Endodermal cell (in vitro differentiated cells): Measurements from ENCODE around the gene OPALIN. TPM values are rescaled to one million over a fixed set of nuclear protein-coding genes. Genes with fewer than 3 reads are reported as not detected.

Experiments used
- DNase-seq: peaks from one replicate; pipeline ENCODE4 v3.0.0-alpha.2; 2017
- H3K27ac ChIP-seq: 2 replicates; pipeline ENCODE4 v1.5.1; 2013; ENCODE audit warnings: mild to moderate bottlenecking, low read depth, low read length, moderate library complexity
- H3K27me3 ChIP-seq: 2 replicates; pipeline ENCODE4 v1.6.1; 2013; ENCODE audit warnings: mild to moderate bottlenecking, low read length, moderate library complexity; ENCODE audit not compliant: insufficient read depth, control insufficient read depth, poor library complexity, severe bottlenecking
- H3K36me3 ChIP-seq: 2 replicates; pipeline ENCODE4 v1.7.0; 2013; ENCODE audit warnings: mild to moderate bottlenecking, low read length, moderate library complexity; ENCODE audit not compliant: control insufficient read depth, insufficient read depth
- H3K4me1 ChIP-seq: one replicate; pipeline ENCODE4 v1.7.0; 2013; ENCODE audit warnings: low read length; ENCODE audit not compliant: control insufficient read depth, insufficient read depth
- H3K4me3 ChIP-seq: 2 replicates; pipeline ENCODE4 v1.5.1; 2013; ENCODE audit warnings: mild to moderate bottlenecking, low read length, moderate library complexity
- H3K9ac ChIP-seq: 2 replicates; pipeline ENCODE4 v1.6.1; 2013; ENCODE audit warnings: mild to moderate bottlenecking, low read length, moderate library complexity; ENCODE audit not compliant: poor library complexity, severe bottlenecking; ENCODE audit errors: extremely low read depth
- H3K9me3 ChIP-seq: 2 replicates; pipeline ENCODE4 v1.6.1; 2013; ENCODE audit warnings: mild to moderate bottlenecking, low read length, moderate library complexity; ENCODE audit not compliant: control insufficient read depth
- H3K27ac Mint-ChIP-seq: 2 replicates; pipeline ENCODE4 v1.8.0; 2020; ENCODE audit warnings: mixed read lengths
- H3K27me3 Mint-ChIP-seq: 2 replicates; pipeline ENCODE4 v1.8.0; 2021; ENCODE audit warnings: mild to moderate bottlenecking, mixed read lengths; ENCODE audit not compliant: insufficient read depth
- H3K36me3 Mint-ChIP-seq: 2 replicates; pipeline ENCODE4 v1.8.0; 2020; ENCODE audit warnings: low read depth, mixed read lengths
- H3K4me1 Mint-ChIP-seq: 2 replicates; pipeline ENCODE4 v1.8.0; 2020; ENCODE audit warnings: mixed read lengths
- H3K4me3 Mint-ChIP-seq: 2 replicates; pipeline ENCODE4 v1.8.0; 2020; ENCODE audit warnings: mild to moderate bottlenecking, moderate library complexity, mixed read lengths
- H3K9me3 Mint-ChIP-seq: 2 replicates; pipeline ENCODE4 v1.8.0; 2020; ENCODE audit warnings: mild to moderate bottlenecking, mixed read lengths
- CTCF ChIP-seq: fragments of 200-600 bp; sonication (generic); conservative IDR thresholded peaks from 2 replicates; pipeline ENCODE4 v1.5.0; 2021; ENCODE audit warnings: antibody characterized with exemption, mild to moderate bottlenecking
- WGBS, 2 experiments: methylation state at CpG; one replicate each; pipeline versions ENCODE4 v1.1.5 to v1.1.7; 2013; ENCODE audit warnings: missing lambda C conversion rate in 2 of 2, mixed read lengths in 1 of 2; ENCODE audit not compliant: insufficient coverage in 1 of 2, insufficient read length in 1 of 2; 5-methylcytosine and 5-hydroxymethylcytosine counted together
- total RNA-seq, 2 donors: library from RNA; stranded (reverse); fragmentation: NEBNext Ultra II Directional in 1 of 2; extraction: Animal tissue kit (Norgen Biotek cat#: 25700) in 1 of 2; gene quantifications; 2 replicates in 1 of 2; 3 replicates in 1 of 2; pipeline ENCODE4 v1.2.1, GENCODE V29; 2021

Gene OPALIN
- total RNA-seq, 2 donors from 2014 or later = not detected

- 94 to 100% methylated on average over 1 to 2 of the region's 2 CpGs for whole genome bisulfite sequencing, 2 experiments
- no peak for DNase-seq
- no peak for TF ChIP-seq CTCF
- H3K36me3 Mint-ChIP-seq = no peaks in the 10 kb centered on the region
- H3K27me3 Mint-ChIP-seq = no peaks in the 10 kb centered on the region
- H3K9ac ChIP-seq = no peak overlapping the region
- H3K4me1 Mint-ChIP-seq = peaks cover 16% of the 10 kb centered on the region
- no peaks in the 10 kb centered on the region for H3K9me3 ChIP-seq
- H3K4me3 ChIP-seq = no peak overlapping the region
- H3K4me3 Mint-ChIP-seq = no peak overlapping the region
- no peaks in the 10 kb centered on the region for H3K9me3 Mint-ChIP-seq
- H3K36me3 ChIP-seq = no peaks in the 10 kb centered on the region
- no peak overlapping the region for H3K27ac ChIP-seq
- no peaks in the 10 kb centered on the region for H3K4me1 ChIP-seq
- no peak overlapping the region for H3K27ac Mint-ChIP-seq
- H3K27me3 ChIP-seq = peaks cover 14% of the 10 kb centered on the region
Observed at GRCh38 chr10:96297486-96297885, 61.3 kb downstream of the OPALIN start.

- Mint-ChIP-seq H3K27ac (no peak overlapping the region), H3K9me3 (no peaks in the 10 kb centered on the region), H3K36me3 (no peaks in the 10 kb centered on the region), H3K27me3 (no peaks in the 10 kb centered on the region), H3K4me1 (peaks cover 3% of the 10 kb centered on the region), H3K4me3 (no peak overlapping the region)
- Histone ChIP-seq H3K9ac (no peak overlapping the region), H3K36me3 (no peaks in the 10 kb centered on the region), H3K27me3 (peaks cover 14% of the 10 kb centered on the region), H3K9me3 (no peaks in the 10 kb centered on the region), H3K4me3 (no peak overlapping the region), H3K4me1 (no peaks in the 10 kb centered on the region), H3K27ac (no peak overlapping the region)
- no peak for DNase-seq
- TF ChIP-seq CTCF = no peak
- 90 to 95% methylated on average over 4 of the region's 4 CpGs for WGBS, 2 experiments
Observed at GRCh38 chr10:96295475-96295874, 63.3 kb downstream of the OPALIN start.

Other genes starting within 250 kb of the OPALIN start
- gene ZNF518A, start 228.7 kb downstream of the OPALIN start, total RNA-seq = 10 to 100 TPM; 43.3 to 45.7 TPM
- not detected for gene BLNK, start 87.4 kb downstream of the OPALIN start, total RNA-seq
- gene DNTT, start 54.6 kb downstream of the OPALIN start, total RNA-seq = not detected
- under 1 TPM; 0.11 to 0.18 TPM for gene TLL2, start 154.9 kb upstream of the OPALIN start, total RNA-seq
- gene TM9SF3, start 228.0 kb upstream of the OPALIN start, total RNA-seq = 100 to 1,000 TPM; 134 to 137 TPM